Measurements from ENCODE around the gene PRF1.

GRCh38 chr10:70650718-70651117 lies 48.2 kb upstream of the PRF1 start:
- TF ChIP-seq REST (IDR thresholded peaks at IDR 0.05) (no peak), CTCF (IDR thresholded peaks at IDR 0.05; ENCODE audit: low read depth, low read length, missing input control) (no peak), TAF1 (conservative IDR thresholded peaks at IDR 0.05) (no peak), YY1 (IDR thresholded peaks at IDR 0.05) (no peak), RXRA (IDR thresholded peaks at IDR 0.05) (no peak), HNF4A (conservative IDR thresholded peaks at IDR 0.05) (no peak), JUND (IDR thresholded peaks at IDR 0.05) (no peak), MAX (IDR thresholded peaks at IDR 0.05) (no peak), ZBTB33 (IDR thresholded peaks at IDR 0.05) (no peak), ATF3 (IDR thresholded peaks at IDR 0.05) (no peak), SP1 (IDR thresholded peaks at IDR 0.05) (no peak), GABPA (IDR thresholded peaks at IDR 0.05 in 1 of 2, conservative IDR thresholded peaks at IDR 0.05 in 1 of 2) (no peak)
